ENCODE data around the gene LYSMD4.
"Not testable (repeated sequence)": the region's sequence is repeated elsewhere in the genome, so short reads cannot be mapped to it uniquely, and the experiment has no call there.

The LYSMD4 gene

GRCh38 chr15:99733268-99734039 is at the start of gene LYSMD4:
TSS of gene LYSMD4 (minus strand) at chr15:99733437. CDS start at chr15:99731999, 1,438 bp downstream.
- TF ChIP-seq CTCF (IDR thresholded peaks at IDR 0.05; ENCODE audit: insufficient read depth, low read length, missing control alignments), result no peak
- peak within 1 kb of the TSS; percentile 75 for H3K4me3 ChIP-seq (ENCODE audit: low read depth, low read length)
- CTCF ChIA-PET, result interaction anchor here (1.0 to 10.4 kb wide), 7 partner anchors 10 to 465 kb away, joined by 3 to 80 read pairs (median 9); no protein-coding TSS in a partner anchor
- peak; percentile 28 for DNase-seq (ENCODE audit: low read depth, low spot score)
- POLR2A ChIA-PET, result interaction anchor here (0.6 to 1.4 kb wide), 2 partner anchors 30 to 93 kb away, joined by 3 to 5 read pairs; no protein-coding TSS in a partner anchor

- DNase-seq (ENCODE audit: low read depth, low spot score); H3K4me3 ChIP-seq (ENCODE audit: low read depth, low read length); POLR2A ChIA-PET: not testable (repeated sequence)
- CTCF ChIA-PET, result interaction anchor here (1.0 to 1.5 kb wide), 2 partner anchors 17 to 25 kb away, joined by 3 to 4 read pairs; no protein-coding TSS in a partner anchor
Observed at GRCh38 chr15:99782029-99782428, 48.8 kb upstream of the LYSMD4 start.

- CTCF ChIA-PET, result interaction anchor here (1.5 kb wide), 1 partner anchor 21 kb away, joined by 3 read pairs; no protein-coding TSS in a partner anchor
- POLR2A ChIA-PET, result no interaction called here
- TF ChIP-seq CTCF (IDR thresholded peaks at IDR 0.05; ENCODE audit: insufficient read depth, low read length, missing control alignments), result no peak
- no peak for DNase-seq (ENCODE audit: low read depth, low spot score)
- no peak overlapping the region for H3K4me3 ChIP-seq (ENCODE audit: low read depth, low read length)
Observed at GRCh38 chr15:99777144-99777543, 43.9 kb upstream of the LYSMD4 start.

- DNase-seq (ENCODE audit: low read depth, low spot score), result no peak
- CTCF ChIA-PET, result interaction anchor here (1.4 to 2.6 kb wide), 2 partner anchors 8 to 10 kb away, joined by 6 to 8 read pairs; no protein-coding TSS in a partner anchor
Observed at GRCh38 chr15:99764522-99764921, 31.3 kb upstream of the LYSMD4 start.

GRCh38 chr15:99763827-99764226 is 30.6 kb upstream of the LYSMD4 start:
- no peak for TF ChIP-seq CTCF (IDR thresholded peaks at IDR 0.05; ENCODE audit: insufficient read depth, low read length, missing control alignments)
- ChIA-PET CTCF (interaction anchor here (1.4 to 2.6 kb wide), 2 partner anchors 8 to 9 kb away, joined by 6 to 8 read pairs; no protein-coding TSS in a partner anchor), POLR2A (no interaction called here)
- DNase-seq (ENCODE audit: low read depth, low spot score), result no peak
- no peak overlapping the region for H3K4me3 ChIP-seq (ENCODE audit: low read depth, low read length)

More at GRCh38 chr15:99764522-99764921, 31.3 kb upstream of the LYSMD4 start:
- POLR2A ChIA-PET, result no interaction called here
- no peak for TF ChIP-seq CTCF (IDR thresholded peaks at IDR 0.05; ENCODE audit: insufficient read depth, low read length, missing control alignments)
- no peak overlapping the region for H3K4me3 ChIP-seq (ENCODE audit: low read depth, low read length)

- TF ChIP-seq CTCF (IDR thresholded peaks at IDR 0.05; ENCODE audit: insufficient read depth, low read length, missing control alignments), result no peak
- no peak for DNase-seq (ENCODE audit: low read depth, low spot score)
- CTCF ChIA-PET, result interaction anchor here (0.6 to 2.6 kb wide), 3 partner anchors 8 to 905 kb away, joined by 3 to 8 read pairs (median 3); no protein-coding TSS in a partner anchor
- POLR2A ChIA-PET, result no interaction called here
- H3K4me3 ChIP-seq (ENCODE audit: low read depth, low read length), result no peak overlapping the region
Observed at GRCh38 chr15:99762288-99762687, 29.1 kb upstream of the LYSMD4 start.
